GM23338 (cell line): ENCODE data around the gene SERTAD1. TPM values are rescaled to one million over a fixed set of nuclear protein-coding genes. Genes with fewer than 3 reads are reported as not detected.
A peak's percentile ranks its signal among the peaks of the same experiment; 100 is the strongest.

Experiments
- ATAC-seq: fragments of 200-7000 bp; cut with Tn5 transposase; 3 replicates; pipeline ENCODE4 v1.9.1; 2020
- DNase-seq: peaks from one replicate; pipeline ENCODE4 v3.0.0-alpha.2; 2015; ENCODE audit warnings: low spot score
- H2AFZ ChIP-seq: fragments of 200-600 bp; sonication (generic); 2 replicates; pipeline ENCODE4 v1.8.0; 2016; ENCODE audit warnings: antibody characterized with exemption, mild to moderate bottlenecking, moderate library complexity
- H3F3A ChIP-seq: fragments of 200-600 bp; sonication (generic); replicated peaks from 2 replicates; pipeline ENCODE4 v1.8.0; 2017; ENCODE audit warnings: antibody characterized with exemption, mixed run types, low read depth
- H3K27ac ChIP-seq: fragments of 200-600 bp; sonication (generic); 2 replicates; pipeline ENCODE4 v1.6.1; 2016; ENCODE audit warnings: low read depth
- H3K27me3 ChIP-seq: fragments of 200-600 bp; sonication (generic); 2 replicates; pipeline ENCODE4 v1.8.0; 2016; ENCODE audit warnings: mild to moderate bottlenecking, mixed run types, moderate library complexity; ENCODE audit not compliant: insufficient read depth
- H3K36me3 ChIP-seq: fragments of 200-600 bp; sonication (generic); 2 replicates; pipeline ENCODE4 v1.8.0; 2016; ENCODE audit warnings: mild to moderate bottlenecking; ENCODE audit not compliant: insufficient read depth
- H3K4me1 ChIP-seq: fragments of 200-600 bp; sonication (generic); 2 replicates; pipeline ENCODE4 v1.8.0; 2016; ENCODE audit warnings: mild to moderate bottlenecking, moderate library complexity; ENCODE audit not compliant: insufficient read depth
- H3K4me2 ChIP-seq: fragments of 200-600 bp; sonication (generic); 2 replicates; pipeline ENCODE4 v1.7.1; 2017; ENCODE audit warnings: mixed run types
- H3K4me3 ChIP-seq: fragments of 200-600 bp; sonication (generic); 2 replicates; pipeline ENCODE4 v1.6.1; 2016; ENCODE audit warnings: mixed run types
- H3K79me2 ChIP-seq: fragments of 200-600 bp; sonication (generic); replicated peaks from 2 replicates; pipeline ENCODE4 v1.8.0; 2017; ENCODE audit warnings: mild to moderate bottlenecking; ENCODE audit not compliant: insufficient read depth
- H3K9me2 ChIP-seq: fragments of 200-600 bp; sonication (generic); 2 replicates; pipeline ENCODE4 v1.8.0; 2017; ENCODE audit not compliant: insufficient read depth
- H4K20me1 ChIP-seq: fragments of 200-600 bp; sonication (generic); replicated peaks from 2 replicates; pipeline ENCODE4 v1.8.0; 2017; ENCODE audit warnings: mild to moderate bottlenecking; ENCODE audit not compliant: insufficient read depth
- H3K27ac Mint-ChIP-seq: 2 replicates; pipeline ENCODE4 v1.8.0; 2020; ENCODE audit warnings: inconsistent platforms, mild to moderate bottlenecking, moderate library complexity, mixed read lengths
- H3K27me3 Mint-ChIP-seq: 3 replicates; pipeline ENCODE4 v1.8.0; 2022; ENCODE audit warnings: low read depth, mild to moderate bottlenecking, moderate library complexity, mixed read lengths, inconsistent platforms; ENCODE audit not compliant: insufficient read depth, poor library complexity
- H3K36me3 Mint-ChIP-seq: 3 replicates; pipeline ENCODE4 v1.8.0; 2021; ENCODE audit warnings: low read depth, mild to moderate bottlenecking, inconsistent platforms, moderate library complexity, mixed read lengths
- H3K4me1 Mint-ChIP-seq: 3 replicates; pipeline ENCODE4 v1.8.0; 2020; ENCODE audit warnings: mild to moderate bottlenecking, inconsistent platforms, mixed read lengths
- H3K4me3 Mint-ChIP-seq: 3 replicates; pipeline ENCODE4 v1.8.0; 2021; ENCODE audit warnings: moderate library complexity, mild to moderate bottlenecking, inconsistent platforms, mixed read lengths
- H3K9me3 Mint-ChIP-seq: 3 replicates; pipeline ENCODE4 v1.8.0; 2020; ENCODE audit warnings: moderate library complexity, mild to moderate bottlenecking, inconsistent platforms, mixed read lengths
- CREB1 ChIP-seq: fragments of 250-450 bp; sonication (Bioruptor Pico); IDR thresholded peaks from 2 replicates; pipeline ENCODE4 v1.5.0; 2020; ENCODE audit warnings: low read depth, mild to moderate bottlenecking, moderate library complexity
- CTCF ChIP-seq, 2 experiments: fragments of 200-600 bp in 1 of 2; sonication (generic) in 1 of 2; conservative IDR thresholded peaks; 2 replicates each; pipeline versions ENCODE4 v1.5.1 to v1.6.1; 2016 to 2017; ENCODE audit warnings: antibody characterized with exemption in 2 of 2, low read depth in 2 of 2, mild to moderate bottlenecking in 2 of 2, moderate library complexity in 1 of 2
- EZH2 ChIP-seq: fragments of 200-600 bp; sonication (generic); IDR thresholded peaks from one replicate; pipeline ENCODE4 v1.8.0; 2017; ENCODE audit warnings: antibody characterized with exemption, mild to moderate bottlenecking, low read depth; ENCODE audit not compliant: unreplicated experiment
- EZH2phosphoT487 ChIP-seq: fragments of 200-600 bp; sonication (generic); IDR thresholded peaks from one replicate; pipeline ENCODE4 v1.8.1; 2018; ENCODE audit warnings: antibody characterized with exemption; ENCODE audit not compliant: unreplicated experiment
- JUNB ChIP-seq: IDR thresholded peaks from one replicate; pipeline ENCODE4 v1.6.1; 2016; ENCODE audit warnings: antibody characterized with exemption; ENCODE audit not compliant: unreplicated experiment
- NANOG ChIP-seq: IDR thresholded peaks from 2 replicates; pipeline ENCODE4 v1.6.1; 2016; ENCODE audit warnings: antibody characterized with exemption, borderline replicate concordance
- POLR2AphosphoS5 ChIP-seq: IDR thresholded peaks from 2 replicates; pipeline ENCODE4 v1.6.1; 2016; ENCODE audit warnings: antibody characterized with exemption, low read depth
- REST ChIP-seq: IDR thresholded peaks from one replicate; pipeline ENCODE4 v1.6.1; 2018; ENCODE audit warnings: antibody characterized with exemption; ENCODE audit not compliant: unreplicated experiment
- ZNF114 ChIP-seq: fragments of 250-450 bp; sonication (Bioruptor Pico); IDR thresholded peaks from 2 replicates; pipeline ENCODE4 v1.5.0; 2020; ENCODE audit warnings: mild to moderate bottlenecking, moderate library complexity
- ZNF331 ChIP-seq: fragments of 250-450 bp; sonication (Bioruptor Pico); IDR thresholded peaks from 2 replicates; pipeline ENCODE4 v1.5.0; 2020; ENCODE audit warnings: low read depth, mild to moderate bottlenecking, moderate library complexity
- ZNF462 ChIP-seq: fragments of 250-450 bp; sonication (Bioruptor Pico); IDR thresholded peaks from 2 replicates; pipeline ENCODE4 v1.5.0; 2020; ENCODE audit warnings: mild to moderate bottlenecking, moderate library complexity
- polyA plus RNA-seq: library from polyadenylated mRNA; unstranded; fragments of >200 nt; fragmentation: Nextera tagmentation; extraction: Ambion mirVana; gene quantifications from 2 replicates; pipeline ENCODE4 v1.2.1, GENCODE V29; 2016
- total RNA-seq: library from RNA; depleted of rRNA; stranded (reverse); fragments of >200 nt; shearing (Covaris generic); gene quantifications from 2 replicates; pipeline ENCODE4 v1.2.3, GENCODE V29; 2014
- TF ChIP-seq, protein P1 (sequence below): IDR thresholded peaks from 2 replicates; pipeline ENCODE4 v1.6.1; 2016; ENCODE audit warnings: antibody characterized with exemption

Gene SERTAD1
- total and polyA plus RNA-seq, 2 experiments from 2014 or later, result 4.6 to 9.1 TPM

- H3K4me1 Mint-ChIP-seq, result peaks cover 12% of the 10 kb centered on the region
Measured at GRCh38 chr19:40390084-40390742, 35.6 kb downstream of the SERTAD1 start, which contains the start of gene HIPK4. Gene HIPK4, minus strand, starts transcription at chr19:40390181. Its CDS starts 279 bp downstream, at chr19:40389902.

More at GRCh38 chr19:40390084-40390742, 35.6 kb downstream of the SERTAD1 start, which contains the start of gene HIPK4:
- no peak within 1 kb of the TSS for H3K27ac Mint-ChIP-seq
- Histone ChIP-seq H2AFZ (no peak within 1 kb of the TSS), H3K27ac (no peak within 1 kb of the TSS), H3K4me2 (no peak within 1 kb of the TSS), H3K4me3 (no peak within 1 kb of the TSS), H3K9me2 (no peaks in the 10 kb centered on the region), H4K20me1 (no peaks in the 10 kb centered on the region), H3F3A (no peaks in the 10 kb centered on the region), H3K36me3 (no peaks in the 10 kb centered on the region), H3K4me1 (no peaks in the 10 kb centered on the region; the same call in 1 of the 2 replicates), H3K27me3 (no peaks in the 10 kb centered on the region), H3K79me2 (no peaks in the 10 kb centered on the region)
- DNase-seq (peak; percentile 41), ATAC-seq (no peak)
- H3K4me3 Mint-ChIP-seq, result no peak within 1 kb of the TSS
- peaks cover 8% of the 10 kb centered on the region for H3K27me3 Mint-ChIP-seq
- no peaks in the 10 kb centered on the region for H3K36me3 Mint-ChIP-seq
- H3K9me3 Mint-ChIP-seq, result no peaks in the 10 kb centered on the region
- TF ChIP-seq EZH2 (no peak), POLR2AphosphoS5 (no peak), NANOG (no peak), CREB1 (CRISPR knock-in tag) (no peak), REST (no peak), CTCF (conservative IDR thresholded peaks at IDR 0.05; ENCODE audit: low read depth in 2 of 2) (no peak), ZNF114 (CRISPR knock-in tag) (no peak), EZH2phosphoT487 (no peak), JUNB (no peak), ZNF331 (CRISPR knock-in tag) (no peak), ZNF462 (CRISPR knock-in tag) (no peak)
- TF ChIP-seq, protein P1, sequence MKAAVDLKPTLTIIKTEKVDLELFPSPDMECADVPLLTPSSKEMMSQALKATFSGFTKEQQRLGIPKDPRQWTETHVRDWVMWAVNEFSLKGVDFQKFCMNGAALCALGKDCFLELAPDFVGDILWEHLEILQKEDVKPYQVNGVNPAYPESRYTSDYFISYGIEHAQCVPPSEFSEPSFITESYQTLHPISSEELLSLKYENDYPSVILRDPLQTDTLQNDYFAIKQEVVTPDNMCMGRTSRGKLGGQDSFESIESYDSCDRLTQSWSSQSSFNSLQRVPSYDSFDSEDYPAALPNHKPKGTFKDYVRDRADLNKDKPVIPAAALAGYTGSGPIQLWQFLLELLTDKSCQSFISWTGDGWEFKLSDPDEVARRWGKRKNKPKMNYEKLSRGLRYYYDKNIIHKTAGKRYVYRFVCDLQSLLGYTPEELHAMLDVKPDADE, result no peak
